ENCODE results near the gene DNAJB6. TPM values are rescaled to one million over a fixed set of nuclear protein-coding genes. Genes with fewer than 3 reads are reported as not detected.

DNAJB6 gene
- total and polyA plus RNA-seq, 2 experiments from 2014 or later = 92.2 to 110 TPM

DNA sequence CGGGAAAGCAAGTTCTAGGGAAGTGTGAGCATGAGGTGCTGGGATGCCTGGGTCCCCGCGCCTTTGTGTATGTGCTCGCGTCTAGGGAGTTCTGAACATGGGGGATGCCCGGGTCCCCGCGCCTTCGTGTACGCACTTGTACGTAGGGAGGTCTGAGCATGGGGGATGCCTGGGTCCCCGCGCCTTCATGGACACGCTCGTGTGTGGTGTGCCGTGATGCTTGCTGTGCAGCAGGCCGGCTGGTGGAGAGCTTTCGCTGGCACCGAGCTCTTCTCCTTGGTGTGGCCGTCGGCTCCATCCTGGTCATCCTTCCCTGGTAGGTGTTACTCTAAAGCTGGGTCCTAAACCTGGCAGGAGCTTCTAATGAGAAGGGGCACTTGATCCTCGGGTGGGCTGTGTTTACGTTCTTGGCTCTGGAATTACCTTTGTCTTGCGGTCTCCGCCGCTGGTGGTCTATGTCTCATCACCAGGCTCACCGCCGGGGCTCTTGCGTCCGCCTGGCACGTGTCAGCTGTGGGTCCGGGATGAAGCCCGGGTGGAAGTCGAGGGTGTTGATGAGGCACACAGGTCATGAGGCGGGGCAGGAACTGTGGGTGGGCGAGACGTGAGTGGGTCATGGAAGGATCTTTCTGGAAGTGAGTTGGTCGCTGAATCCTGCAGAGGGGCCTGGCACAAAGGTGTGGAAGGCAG, 63.5 kb downstream of the DNAJB6 start:
- no peak overlapping the region for H3K27ac ChIP-seq
- peaks cover 3% of the 10 kb centered on the region for H4K20me1 ChIP-seq (ENCODE audit: insufficient read depth, poor library complexity, severe bottlenecking)
- WGBS (ENCODE audit: low lambda C conversion rate, missing lambda C conversion rate) = 94% methylated on average over 38 of the region's 38 CpGs
- TF ChIP-seq, protein P1, sequence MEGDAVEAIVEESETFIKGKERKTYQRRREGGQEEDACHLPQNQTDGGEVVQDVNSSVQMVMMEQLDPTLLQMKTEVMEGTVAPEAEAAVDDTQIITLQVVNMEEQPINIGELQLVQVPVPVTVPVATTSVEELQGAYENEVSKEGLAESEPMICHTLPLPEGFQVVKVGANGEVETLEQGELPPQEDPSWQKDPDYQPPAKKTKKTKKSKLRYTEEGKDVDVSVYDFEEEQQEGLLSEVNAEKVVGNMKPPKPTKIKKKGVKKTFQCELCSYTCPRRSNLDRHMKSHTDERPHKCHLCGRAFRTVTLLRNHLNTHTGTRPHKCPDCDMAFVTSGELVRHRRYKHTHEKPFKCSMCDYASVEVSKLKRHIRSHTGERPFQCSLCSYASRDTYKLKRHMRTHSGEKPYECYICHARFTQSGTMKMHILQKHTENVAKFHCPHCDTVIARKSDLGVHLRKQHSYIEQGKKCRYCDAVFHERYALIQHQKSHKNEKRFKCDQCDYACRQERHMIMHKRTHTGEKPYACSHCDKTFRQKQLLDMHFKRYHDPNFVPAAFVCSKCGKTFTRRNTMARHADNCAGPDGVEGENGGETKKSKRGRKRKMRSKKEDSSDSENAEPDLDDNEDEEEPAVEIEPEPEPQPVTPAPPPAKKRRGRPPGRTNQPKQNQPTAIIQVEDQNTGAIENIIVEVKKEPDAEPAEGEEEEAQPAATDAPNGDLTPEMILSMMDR (IDR thresholded peaks at IDR 0.05; ENCODE audit: poor library complexity) = no peak
- no peak for TF ChIP-seq EZH2phosphoT487 (IDR thresholded peaks at IDR 0.05; ENCODE audit: low read depth, severe bottlenecking, unreplicated experiment)
- no peak for TF ChIP-seq EZH2 (IDR thresholded peaks at IDR 0.05; ENCODE audit: borderline replicate concordance)
- no peak overlapping the region for H3K4me3 ChIP-seq
- H3K4me1 ChIP-seq (ENCODE audit: insufficient read depth) = peaks cover 19% of the 10 kb centered on the region
- H3K27me3 ChIP-seq = no peaks in the 10 kb centered on the region
- peaks cover 26% of the 10 kb centered on the region for H3K79me2 ChIP-seq
- no peaks in the 10 kb centered on the region for H3K36me3 ChIP-seq (replicated peaks; ENCODE audit: insufficient read depth, low read depth)
- H2AFZ ChIP-seq = no peak overlapping the region
- H3K4me2 ChIP-seq = no peak overlapping the region
- no peaks in the 10 kb centered on the region for H3K9me2 ChIP-seq (replicated peaks; ENCODE audit: insufficient read depth)
- no peaks in the 10 kb centered on the region for H3K9me3 ChIP-seq (ENCODE audit: low read depth)
- no peak for DNase-seq (ENCODE audit: low spot score)

- TF ChIP-seq, protein P1 (IDR thresholded peaks at IDR 0.05; ENCODE audit: poor library complexity) = no peak
- TF ChIP-seq EZH2 (IDR thresholded peaks at IDR 0.05; ENCODE audit: borderline replicate concordance) = no peak
- TF ChIP-seq EZH2phosphoT487 (IDR thresholded peaks at IDR 0.05; ENCODE audit: low read depth, severe bottlenecking, unreplicated experiment) = no peak
- no peaks in the 10 kb centered on the region for H3K27me3 ChIP-seq
- H3K4me3 ChIP-seq = no peak overlapping the region
- H3K79me2 ChIP-seq = peaks cover 26% of the 10 kb centered on the region
- H3K9me3 ChIP-seq (ENCODE audit: low read depth) = no peaks in the 10 kb centered on the region
- no peak overlapping the region for H2AFZ ChIP-seq
- no peak overlapping the region for H3K27ac ChIP-seq
- 97% methylated on average over 29 of the region's 29 CpGs for WGBS (ENCODE audit: low lambda C conversion rate, missing lambda C conversion rate)
- no peaks in the 10 kb centered on the region for H3K36me3 ChIP-seq (replicated peaks; ENCODE audit: insufficient read depth, low read depth)
- H3K4me1 ChIP-seq (ENCODE audit: insufficient read depth) = peaks cover 21% of the 10 kb centered on the region
- H3K4me2 ChIP-seq = no peak overlapping the region
- no peaks in the 10 kb centered on the region for H4K20me1 ChIP-seq (ENCODE audit: insufficient read depth, poor library complexity, severe bottlenecking)
- no peaks in the 10 kb centered on the region for H3K9me2 ChIP-seq (replicated peaks; ENCODE audit: insufficient read depth)
- no peak for DNase-seq (ENCODE audit: low spot score)
These were observed 65.0 kb downstream of the DNAJB6 start for GRCh38 chr7:157401567-157402387.

DNA sequence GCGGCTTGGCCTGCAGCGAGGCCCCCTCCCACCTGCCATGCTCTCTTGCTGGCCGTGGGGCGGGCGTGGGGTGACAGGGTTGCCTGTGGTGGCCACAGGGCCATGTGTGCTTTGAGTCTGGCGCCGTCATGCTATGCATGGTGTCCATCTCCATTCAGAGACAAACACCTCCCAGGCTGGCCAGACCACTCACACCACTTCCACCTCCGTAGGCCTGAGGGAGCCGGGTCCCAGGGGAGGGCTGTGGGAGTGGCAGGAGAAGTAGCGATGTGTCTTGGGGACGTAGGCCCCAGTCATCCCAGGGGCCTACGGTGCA, 65.5 kb downstream of the DNAJB6 start:
- Histone ChIP-seq H3K9me3 (ENCODE audit: low read depth) (no peaks in the 10 kb centered on the region), H3K27ac (no peak overlapping the region), H3K36me3 (replicated peaks; ENCODE audit: insufficient read depth, low read depth) (no peaks in the 10 kb centered on the region), H3K9me2 (replicated peaks; ENCODE audit: insufficient read depth) (no peaks in the 10 kb centered on the region), H3K4me2 (no peak overlapping the region), H4K20me1 (ENCODE audit: insufficient read depth, poor library complexity, severe bottlenecking) (no peaks in the 10 kb centered on the region), H3K27me3 (no peaks in the 10 kb centered on the region), H2AFZ (no peak overlapping the region), H3K79me2 (peaks cover 26% of the 10 kb centered on the region), H3K4me3 (no peak overlapping the region), H3K4me1 (ENCODE audit: insufficient read depth) (peaks cover 21% of the 10 kb centered on the region)
- DNase-seq (ENCODE audit: low spot score) = no peak
- TF ChIP-seq, protein P1 (IDR thresholded peaks at IDR 0.05; ENCODE audit: poor library complexity) = no peak
- no peak for TF ChIP-seq EZH2 (IDR thresholded peaks at IDR 0.05; ENCODE audit: borderline replicate concordance)
- no peak for TF ChIP-seq EZH2phosphoT487 (IDR thresholded peaks at IDR 0.05; ENCODE audit: low read depth, severe bottlenecking, unreplicated experiment)
- WGBS (ENCODE audit: low lambda C conversion rate, missing lambda C conversion rate) = 95% methylated on average over 9 of the region's 12 CpGs

Data from hepatocyte (in vitro differentiated cells).